Measurements from ENCODE around the gene KAT6B.

The KAT6B gene

GRCh38 chr10:74936577-74937265 is 110.3 kb downstream of the KAT6B start:
- Histone ChIP-seq H3K4me1 (ENCODE audit: insufficient read depth, low read length) (peaks cover 5% of the 10 kb centered on the region; the same call in 1 of the 2 replicates), H3K36me3 (ENCODE audit: insufficient read depth, low read length) (no peaks in the 10 kb centered on the region), H3K9me3 (ENCODE audit: control insufficient read depth, insufficient read depth, low read length) (no peaks in the 10 kb centered on the region), H3K9ac (ENCODE audit: low read depth, low read length) (no peak overlapping the region)

DNA sequence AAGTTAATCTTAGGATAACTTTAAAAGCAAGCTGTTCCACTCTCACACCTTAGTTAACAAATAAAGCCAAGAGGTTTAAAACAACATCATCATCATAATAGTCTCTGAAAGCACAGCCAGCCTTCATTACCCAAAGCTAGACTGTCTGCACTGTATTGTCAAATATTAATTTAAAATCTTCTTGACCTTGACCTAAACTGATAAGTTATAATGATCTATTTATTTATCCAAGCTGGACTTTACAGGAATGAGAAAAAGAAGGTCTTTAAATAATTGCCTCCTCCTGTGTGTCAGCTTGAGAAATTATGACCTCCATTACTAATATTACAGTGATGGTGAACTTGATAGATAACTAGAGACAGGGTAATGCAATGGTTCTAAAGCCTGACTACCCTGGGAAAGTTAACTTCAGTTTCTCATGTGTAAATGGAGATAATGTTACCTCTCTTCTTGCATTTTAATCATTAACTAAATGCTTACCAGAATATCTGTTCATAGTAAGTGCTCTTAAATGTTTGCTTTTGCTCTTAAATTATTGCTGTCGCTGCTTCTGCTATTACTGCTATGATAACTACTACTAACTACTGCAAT is 111.0 kb downstream of the KAT6B start:
- H3K4me1 ChIP-seq (ENCODE audit: insufficient read depth, low read length) = peaks cover 5% of the 10 kb centered on the region; the same call in 1 of the 2 replicates

GRCh38 chr10:74944205-74944604 is 117.8 kb downstream of the KAT6B start:
- Histone ChIP-seq H3K9ac (ENCODE audit: low read depth, low read length) (no peak overlapping the region), H3K9me3 (ENCODE audit: control insufficient read depth, insufficient read depth, low read length) (no peaks in the 10 kb centered on the region), H3K36me3 (ENCODE audit: insufficient read depth, low read length) (no peaks in the 10 kb centered on the region), H3K4me1 (ENCODE audit: insufficient read depth, low read length) (peaks cover 11% of the 10 kb centered on the region; the same call in 1 of the 2 replicates)

More for the DNA sequence above, 111.0 kb downstream of the KAT6B start:
- Histone ChIP-seq H3K9me3 (ENCODE audit: control insufficient read depth, insufficient read depth, low read length) (no peaks in the 10 kb centered on the region), H3K36me3 (ENCODE audit: insufficient read depth, low read length) (no peaks in the 10 kb centered on the region), H3K9ac (ENCODE audit: low read depth, low read length) (no peak overlapping the region)

- no peak overlapping the region for H3K9ac ChIP-seq (ENCODE audit: low read depth, low read length)
- no peaks in the 10 kb centered on the region for H3K9me3 ChIP-seq (ENCODE audit: control insufficient read depth, insufficient read depth, low read length)
Measured at GRCh38 chr10:74947781-74948401, 121.5 kb downstream of the KAT6B start.

DNA sequence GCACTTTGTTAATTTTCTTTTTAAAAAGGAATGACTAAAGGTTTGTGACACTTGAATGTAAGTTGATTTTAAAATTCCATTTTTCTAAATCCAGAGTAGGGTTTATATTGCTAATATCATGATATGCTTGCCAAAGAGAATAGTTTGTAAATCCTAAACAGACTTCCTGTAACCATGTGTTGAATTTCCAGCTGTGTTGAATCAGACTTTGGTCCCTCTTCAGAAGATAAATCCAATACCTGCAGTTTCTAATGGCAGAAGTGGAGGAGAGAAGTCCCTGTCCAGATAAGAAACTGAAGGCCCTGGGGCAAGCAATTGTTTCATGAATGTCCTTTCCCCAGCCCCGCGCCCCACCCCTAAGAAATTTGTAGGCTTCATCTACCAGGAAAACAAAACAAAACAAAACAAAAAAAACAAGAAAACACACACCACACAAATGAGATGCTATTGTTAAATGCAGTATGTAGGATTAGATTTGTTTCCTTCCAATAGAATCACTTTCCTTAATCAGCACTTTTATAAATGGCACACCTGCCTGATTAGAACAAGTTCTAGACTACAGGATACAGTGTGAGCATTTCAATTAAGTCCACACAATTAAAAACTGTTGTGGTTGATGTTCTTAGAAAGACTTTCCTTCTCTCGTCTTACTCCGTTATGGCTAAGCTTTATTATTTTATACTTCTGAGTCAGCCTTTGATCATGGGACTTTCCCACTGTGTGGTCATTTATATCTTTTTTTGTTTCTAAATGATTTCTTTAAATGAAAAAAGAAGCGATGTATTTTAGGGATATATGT is 122.8 kb downstream of the KAT6B start:
- Histone ChIP-seq H3K9ac (ENCODE audit: low read depth, low read length) (no peak overlapping the region), H3K4me1 (ENCODE audit: insufficient read depth, low read length) (peaks cover 8% of the 10 kb centered on the region; the same call in 1 of the 2 replicates), H3K36me3 (ENCODE audit: insufficient read depth, low read length) (no peaks in the 10 kb centered on the region), H3K9me3 (ENCODE audit: control insufficient read depth, insufficient read depth, low read length) (no peaks in the 10 kb centered on the region)

More at GRCh38 chr10:74947781-74948401, 121.5 kb downstream of the KAT6B start:
- Histone ChIP-seq H3K36me3 (ENCODE audit: insufficient read depth, low read length) (no peaks in the 10 kb centered on the region), H3K4me1 (ENCODE audit: insufficient read depth, low read length) (peaks cover 11% of the 10 kb centered on the region; the same call in 1 of the 2 replicates)

DNA sequence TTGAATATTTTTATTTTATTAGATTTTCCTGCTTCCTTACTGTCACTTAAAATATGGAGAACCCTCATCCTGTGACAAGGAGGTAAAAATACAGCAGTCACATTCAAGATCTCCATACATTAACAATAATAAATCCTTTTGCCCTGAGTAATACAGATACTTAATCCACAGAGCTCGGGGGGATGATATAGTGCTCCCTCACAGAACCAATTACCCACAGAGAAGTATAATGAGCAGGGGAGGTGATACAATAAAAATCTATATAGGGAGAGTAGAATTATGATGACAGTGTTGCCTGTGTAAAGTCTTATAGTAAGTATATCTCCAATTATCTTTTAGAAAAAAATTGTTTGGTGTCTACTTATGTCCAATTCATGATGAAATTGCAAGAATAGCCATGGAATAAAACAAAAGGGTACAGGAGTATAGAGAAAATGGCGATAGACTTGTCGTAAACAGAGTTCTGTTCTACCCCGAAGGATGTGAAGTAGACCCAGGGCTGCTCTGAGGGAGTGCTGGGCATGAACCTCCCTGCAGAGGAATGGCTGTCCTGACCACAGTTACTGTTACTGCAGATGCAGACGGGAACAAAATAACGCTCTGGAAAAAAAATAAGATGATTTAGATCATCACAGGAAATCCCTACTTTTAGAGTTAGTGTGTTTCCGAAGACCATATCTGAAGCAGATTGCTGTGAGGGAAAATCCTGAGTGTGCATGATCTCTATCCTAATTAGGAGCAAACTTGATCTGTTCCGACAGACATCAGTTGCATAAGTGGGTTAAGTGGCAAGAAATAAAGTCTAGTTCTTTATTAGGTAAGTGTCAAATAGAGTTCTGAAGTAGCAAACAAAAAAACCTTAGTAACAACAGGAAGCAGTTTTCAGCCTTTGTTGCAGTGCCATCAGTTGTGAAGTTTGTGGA is 123.7 kb downstream of the KAT6B start:
- Histone ChIP-seq H3K4me1 (ENCODE audit: insufficient read depth, low read length) (0 out of 2 replicates have a peak, but pooled peaks cover 7% of the 10 kb centered on the region), H3K9me3 (ENCODE audit: control insufficient read depth, insufficient read depth, low read length) (no peaks in the 10 kb centered on the region), H3K36me3 (ENCODE audit: insufficient read depth, low read length) (no peaks in the 10 kb centered on the region), H3K9ac (ENCODE audit: low read depth, low read length) (no peak overlapping the region)

DNA sequence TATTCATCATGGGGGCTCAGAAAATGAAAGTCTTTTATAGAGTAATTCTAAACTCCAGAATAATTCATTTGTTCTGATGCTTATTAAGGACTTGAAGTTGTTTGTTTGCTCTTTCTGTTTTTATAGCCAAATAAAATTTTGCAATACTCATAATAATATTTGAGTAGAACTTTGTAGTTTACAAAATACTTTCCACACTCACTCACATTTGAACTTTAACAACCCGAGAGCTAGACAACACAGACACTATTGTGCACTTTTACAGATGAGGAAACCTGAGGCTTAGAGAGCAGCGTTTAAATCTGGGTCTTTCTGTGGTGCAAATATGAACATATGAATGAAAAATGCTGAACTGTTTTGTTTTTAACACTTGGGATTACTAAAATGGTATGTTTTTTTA is 126.8 kb downstream of the KAT6B start:
- H3K4me1 ChIP-seq (ENCODE audit: insufficient read depth, low read length) = 0 out of 2 replicates have a peak, but pooled peaks cover 6% of the 10 kb centered on the region
- H3K36me3 ChIP-seq (ENCODE audit: insufficient read depth, low read length) = no peaks in the 10 kb centered on the region
- no peak overlapping the region for H3K9ac ChIP-seq (ENCODE audit: low read depth, low read length)
- no peaks in the 10 kb centered on the region for H3K9me3 ChIP-seq (ENCODE audit: control insufficient read depth, insufficient read depth, low read length)

- no peaks in the 10 kb centered on the region for H3K36me3 ChIP-seq (ENCODE audit: insufficient read depth, low read length)
- H3K9ac ChIP-seq (ENCODE audit: low read depth, low read length) = no peak overlapping the region
- no peaks in the 10 kb centered on the region for H3K4me1 ChIP-seq (ENCODE audit: insufficient read depth, low read length)
- H3K9me3 ChIP-seq (ENCODE audit: control insufficient read depth, insufficient read depth, low read length) = no peaks in the 10 kb centered on the region
Measured at GRCh38 chr10:74955796-74956195, 129.4 kb downstream of the KAT6B start.

- no peaks in the 10 kb centered on the region for H3K9me3 ChIP-seq (ENCODE audit: control insufficient read depth, insufficient read depth, low read length)
- H3K36me3 ChIP-seq (ENCODE audit: insufficient read depth, low read length) = no peaks in the 10 kb centered on the region
- H3K9ac ChIP-seq (ENCODE audit: low read depth, low read length) = no peak overlapping the region
- no peaks in the 10 kb centered on the region for H3K4me1 ChIP-seq (ENCODE audit: insufficient read depth, low read length)
Measured at GRCh38 chr10:74956555-74957111, 130.2 kb downstream of the KAT6B start.

DNA sequence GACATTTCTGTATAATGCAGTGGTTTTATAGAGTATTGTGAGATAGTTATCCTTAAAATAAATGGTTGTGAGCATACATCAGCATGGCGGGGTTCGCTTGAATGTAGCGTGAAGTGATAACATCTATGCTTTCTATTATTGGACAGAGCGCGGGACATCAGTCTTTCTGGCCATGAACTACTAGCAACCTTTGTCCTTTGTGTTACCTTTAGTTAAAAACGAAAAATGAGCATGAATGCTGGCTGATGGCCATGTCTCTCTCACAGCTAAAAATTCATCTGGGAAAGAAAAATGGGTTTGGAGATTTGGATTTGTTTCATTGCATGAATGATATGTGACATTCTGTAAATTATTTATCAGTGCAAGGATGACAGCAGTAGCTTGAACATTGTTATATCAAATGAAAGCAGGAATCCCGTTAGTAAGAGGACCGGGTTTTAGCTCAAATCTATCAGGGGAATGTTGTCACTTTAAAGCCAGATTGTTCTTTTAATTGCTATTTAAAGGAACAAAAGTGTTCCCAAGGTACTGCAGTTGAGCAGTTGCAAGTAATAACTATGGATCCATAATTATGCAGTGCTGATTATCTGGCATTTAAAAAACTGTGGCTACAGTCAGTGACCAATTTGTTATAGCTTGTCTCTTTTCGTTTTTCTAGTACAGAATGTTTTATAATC is 131.0 kb downstream of the KAT6B start:
- Histone ChIP-seq H3K9me3 (ENCODE audit: control insufficient read depth, insufficient read depth, low read length) (no peaks in the 10 kb centered on the region), H3K36me3 (ENCODE audit: insufficient read depth, low read length) (no peaks in the 10 kb centered on the region), H3K9ac (ENCODE audit: low read depth, low read length) (no peak overlapping the region), H3K4me1 (ENCODE audit: insufficient read depth, low read length) (no peaks in the 10 kb centered on the region)

- H3K9ac ChIP-seq (ENCODE audit: low read depth, low read length) = no peak overlapping the region
- H3K36me3 ChIP-seq (ENCODE audit: insufficient read depth, low read length) = no peaks in the 10 kb centered on the region
- no peaks in the 10 kb centered on the region for H3K4me1 ChIP-seq (ENCODE audit: insufficient read depth, low read length)
- no peaks in the 10 kb centered on the region for H3K9me3 ChIP-seq (ENCODE audit: control insufficient read depth, insufficient read depth, low read length)
Measured at GRCh38 chr10:74958316-74958715, 131.9 kb downstream of the KAT6B start.

- H3K36me3 ChIP-seq (ENCODE audit: insufficient read depth, low read length) = no peaks in the 10 kb centered on the region
- no peak overlapping the region for H3K9ac ChIP-seq (ENCODE audit: low read depth, low read length)
- no peaks in the 10 kb centered on the region for H3K4me1 ChIP-seq (ENCODE audit: insufficient read depth, low read length)
- H3K9me3 ChIP-seq (ENCODE audit: control insufficient read depth, insufficient read depth, low read length) = peaks cover 2% of the 10 kb centered on the region; the same call in 1 of the 2 replicates
Measured at GRCh38 chr10:74960670-74961069, 134.3 kb downstream of the KAT6B start.

GRCh38 chr10:74962517-74962916 is 136.1 kb downstream of the KAT6B start:
- Histone ChIP-seq H3K4me1 (ENCODE audit: insufficient read depth, low read length) (no peaks in the 10 kb centered on the region), H3K9me3 (ENCODE audit: control insufficient read depth, insufficient read depth, low read length) (peaks cover 2% of the 10 kb centered on the region; the same call in 1 of the 2 replicates), H3K36me3 (ENCODE audit: insufficient read depth, low read length) (no peaks in the 10 kb centered on the region), H3K9ac (ENCODE audit: low read depth, low read length) (no peak overlapping the region)
